Keratinocyte (primary cell): ENCODE measurements around the gene HOXA5.

Experiments
- CTCF ChIP-seq, 3 experiments: IDR thresholded peaks in 1 of 3; conservative IDR thresholded peaks in 1 of 3; optimal IDR thresholded peaks in 1 of 3; 2 replicates in 2 of 3; 3 replicates in 1 of 3; pipeline versions ENCODE3 to v1.5.1; 2011; ENCODE audit warnings: low read length in 3 of 3, mild to moderate bottlenecking in 3 of 3, moderate library complexity in 2 of 3, control low read depth in 1 of 3, inconsistent platforms in 1 of 3; ENCODE audit not compliant: insufficient read depth in 2 of 3; ENCODE audit errors: extremely low read depth in 1 of 3
- EZH2 ChIP-seq: IDR thresholded peaks from one replicate; pipeline ENCODE4 v1.6.1; 2012; ENCODE audit warnings: inconsistent platforms, mild to moderate bottlenecking, low read length, moderate library complexity

DNA sequence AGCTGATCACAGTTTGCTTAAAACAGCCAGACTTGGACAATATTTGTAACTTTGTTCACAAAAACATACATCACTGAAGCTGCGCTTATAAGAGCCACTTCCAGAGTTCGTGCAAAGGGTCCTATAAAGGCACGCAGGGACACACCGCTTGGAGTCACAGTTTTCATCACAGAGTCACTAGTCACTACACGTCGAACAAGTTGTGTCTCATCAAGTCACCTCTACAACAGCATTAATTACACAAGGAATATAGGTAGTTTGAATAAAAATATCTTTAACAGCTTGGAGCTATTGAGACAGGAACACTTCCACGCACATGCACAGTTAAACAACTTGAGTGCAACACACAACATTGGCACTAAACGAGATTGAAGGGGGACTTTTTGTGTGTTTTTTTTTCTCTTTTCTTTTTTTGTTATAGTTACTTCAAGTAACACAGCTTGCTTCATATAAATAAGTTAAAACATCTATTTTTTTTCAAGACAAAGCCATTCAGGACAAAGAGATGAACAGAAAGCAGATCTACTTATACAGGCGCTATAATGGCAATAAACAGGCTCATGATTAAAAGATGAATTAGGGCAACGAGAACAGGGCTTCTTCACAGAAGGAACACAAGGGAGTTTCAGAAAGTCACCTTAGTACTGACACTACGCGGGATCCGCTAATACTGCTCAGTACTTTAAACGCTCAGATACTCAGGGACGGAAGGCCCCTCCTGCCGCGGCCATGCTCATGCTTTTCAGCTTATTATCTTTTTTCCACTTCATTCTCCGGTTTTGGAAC, 2.2 kb downstream of the HOXA5 start:
- TF ChIP-seq CTCF (optimal IDR thresholded peaks at IDR 0.05 in 1 of 3, IDR thresholded peaks at IDR 0.05 in 1 of 3, conservative IDR thresholded peaks at IDR 0.05 in 1 of 3; ENCODE audit: extremely low read depth in 1 of 3, insufficient read depth in 2 of 3, low read length in 3 of 3) (no peak), EZH2 (no peak)
